GM12872 (cell line): ENCODE measurements around the gene ATP6V1C2.

ENCODE experiments used
- TF ChIP-seq, protein P1 (sequence below): IDR thresholded peaks from 3 replicates; pipeline ENCODE4 v1.5.1; 2011; ENCODE audit warnings: low read depth, mild to moderate bottlenecking, low read length, moderate library complexity; ENCODE audit not compliant: insufficient read depth

The ATP6V1C2 gene

DNA sequence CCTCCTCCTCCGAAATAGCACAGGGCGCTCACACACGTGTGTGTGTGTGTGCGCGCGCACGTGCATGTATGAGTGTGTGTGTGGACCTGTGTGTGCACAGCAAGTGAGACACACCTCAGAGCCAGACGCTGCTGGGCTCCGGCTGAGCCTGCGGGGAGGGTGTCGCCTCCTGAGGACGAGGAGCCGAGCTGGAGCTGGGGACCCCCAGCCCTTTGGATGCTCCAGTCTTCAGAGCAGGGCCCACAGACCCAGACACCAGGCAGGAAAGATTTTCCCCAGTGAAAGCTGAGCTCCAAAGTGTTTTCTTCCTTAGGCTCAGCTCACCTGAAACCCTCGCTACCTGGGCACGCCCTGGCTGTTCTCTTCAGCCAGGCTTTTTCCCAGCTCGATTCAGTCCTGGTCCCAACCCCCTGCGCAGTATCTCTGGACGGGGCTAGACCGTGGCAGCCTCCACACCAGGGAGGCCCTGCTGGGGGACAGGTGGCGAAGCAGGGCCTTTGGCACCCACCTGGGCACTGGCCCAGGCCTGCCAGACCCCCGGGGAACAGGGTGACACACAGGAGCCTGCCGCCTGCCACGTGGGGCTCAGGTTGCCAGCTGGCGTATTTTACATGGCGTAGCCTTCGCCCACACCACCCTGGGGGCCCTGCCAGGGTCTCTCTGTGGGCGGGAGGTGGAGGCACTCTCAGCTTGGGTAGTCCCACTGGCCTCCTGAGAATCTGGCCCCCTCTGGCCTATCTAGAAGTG is 55.0 kb downstream of the ATP6V1C2 start:
- TF ChIP-seq, protein P1, sequence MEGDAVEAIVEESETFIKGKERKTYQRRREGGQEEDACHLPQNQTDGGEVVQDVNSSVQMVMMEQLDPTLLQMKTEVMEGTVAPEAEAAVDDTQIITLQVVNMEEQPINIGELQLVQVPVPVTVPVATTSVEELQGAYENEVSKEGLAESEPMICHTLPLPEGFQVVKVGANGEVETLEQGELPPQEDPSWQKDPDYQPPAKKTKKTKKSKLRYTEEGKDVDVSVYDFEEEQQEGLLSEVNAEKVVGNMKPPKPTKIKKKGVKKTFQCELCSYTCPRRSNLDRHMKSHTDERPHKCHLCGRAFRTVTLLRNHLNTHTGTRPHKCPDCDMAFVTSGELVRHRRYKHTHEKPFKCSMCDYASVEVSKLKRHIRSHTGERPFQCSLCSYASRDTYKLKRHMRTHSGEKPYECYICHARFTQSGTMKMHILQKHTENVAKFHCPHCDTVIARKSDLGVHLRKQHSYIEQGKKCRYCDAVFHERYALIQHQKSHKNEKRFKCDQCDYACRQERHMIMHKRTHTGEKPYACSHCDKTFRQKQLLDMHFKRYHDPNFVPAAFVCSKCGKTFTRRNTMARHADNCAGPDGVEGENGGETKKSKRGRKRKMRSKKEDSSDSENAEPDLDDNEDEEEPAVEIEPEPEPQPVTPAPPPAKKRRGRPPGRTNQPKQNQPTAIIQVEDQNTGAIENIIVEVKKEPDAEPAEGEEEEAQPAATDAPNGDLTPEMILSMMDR: no peak

DNA sequence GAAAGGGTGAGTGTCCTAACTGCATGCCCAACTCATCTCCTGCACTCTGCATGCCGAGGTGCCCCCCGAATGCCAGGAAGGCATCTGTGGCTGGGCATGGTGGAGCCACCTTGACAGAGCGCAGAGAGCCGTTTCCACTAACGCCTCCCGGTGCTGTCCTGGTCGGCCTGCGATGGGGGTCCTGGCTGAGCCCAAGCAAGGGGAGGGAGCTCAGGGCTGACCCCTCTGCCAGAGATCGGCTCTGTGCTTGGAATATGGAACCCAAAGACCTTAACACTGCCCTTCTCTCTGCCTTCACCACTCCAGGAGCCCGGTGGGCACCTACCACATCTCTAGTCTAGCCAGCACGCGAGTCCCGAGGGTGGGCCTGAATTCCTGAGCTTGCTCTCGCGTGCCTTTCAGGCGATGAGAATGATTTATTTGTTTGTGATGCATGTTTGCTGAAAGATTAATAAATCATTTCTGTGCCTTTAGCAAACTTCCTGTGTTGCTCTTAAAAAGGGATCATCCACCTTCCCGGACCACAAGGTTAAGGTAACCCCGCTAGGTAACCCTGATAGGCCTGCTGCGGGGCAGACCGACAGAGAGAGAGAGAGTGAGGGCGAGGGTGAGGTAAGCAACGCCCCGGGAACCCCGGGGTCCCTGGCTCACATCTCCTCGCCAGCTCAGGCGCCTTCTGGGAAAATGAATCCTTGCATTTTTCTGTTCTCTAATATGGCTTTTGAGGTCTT is 55.8 kb downstream of the ATP6V1C2 start:
- TF ChIP-seq, protein P1: no peak

DNA sequence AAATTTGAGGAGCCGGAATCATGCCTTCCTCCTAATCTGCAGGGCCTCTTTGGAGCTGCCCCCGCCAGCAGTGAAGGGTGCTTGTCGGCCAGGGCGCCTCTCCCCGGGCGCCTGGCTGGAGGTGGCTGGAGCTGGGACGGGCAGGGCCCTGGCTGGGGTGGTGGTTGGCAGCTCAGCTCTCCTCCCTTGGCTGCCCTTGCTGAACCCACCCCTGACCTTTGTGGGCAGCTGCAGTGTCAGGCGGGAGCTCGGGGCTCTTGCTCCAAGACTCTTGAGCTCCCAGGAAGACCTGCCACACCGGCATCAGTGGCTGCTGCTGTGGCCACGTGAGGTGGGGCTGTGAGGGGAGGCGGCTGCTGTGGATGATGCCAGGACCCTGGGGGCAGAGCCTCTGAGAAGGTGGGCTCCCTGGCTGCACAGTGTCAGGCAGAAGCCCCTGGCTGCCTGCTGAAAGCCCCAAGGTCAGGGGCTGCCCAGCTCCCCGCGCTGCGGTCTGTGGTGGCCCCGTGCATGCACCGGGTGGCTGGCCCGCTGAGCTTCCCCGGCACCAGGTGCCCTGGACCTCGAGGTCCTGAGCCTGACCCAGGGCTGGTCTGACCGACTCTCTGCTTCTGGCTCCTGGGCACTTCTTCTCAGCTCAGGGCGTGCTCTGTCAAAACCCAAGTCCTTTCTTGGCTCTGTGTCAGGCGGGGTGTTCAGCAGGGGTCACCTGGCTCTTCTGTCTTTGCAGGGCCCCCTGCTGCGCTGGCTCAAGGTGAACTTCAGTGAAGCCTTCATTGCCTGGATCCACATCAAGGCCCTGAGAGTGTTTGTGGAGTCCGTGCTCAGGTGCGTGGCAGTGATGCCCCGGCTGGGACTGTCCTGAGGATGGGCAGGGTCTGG is 56.7 kb downstream of the ATP6V1C2 start:
- TF ChIP-seq, protein P1: no peak

DNA sequence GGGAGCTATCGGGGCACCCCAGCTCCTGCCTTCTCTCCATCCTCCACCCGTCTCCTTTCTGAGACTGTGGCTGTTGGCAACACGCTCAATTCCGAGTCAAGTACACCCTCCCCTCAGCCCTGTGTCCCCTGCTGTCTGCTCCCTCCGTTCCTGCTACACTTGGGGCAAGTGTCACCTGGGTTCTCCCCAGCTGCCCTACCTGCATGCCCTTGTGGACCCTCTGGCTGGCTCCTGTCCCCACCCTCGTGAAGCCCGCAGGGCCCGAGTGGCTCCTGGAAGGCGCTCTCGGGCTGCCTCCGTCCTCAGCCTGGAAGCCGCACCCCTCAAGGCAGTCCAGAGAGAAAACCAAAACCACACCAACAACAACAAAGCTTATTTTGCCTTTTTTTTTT is 57.3 kb downstream of the ATP6V1C2 start:
- TF ChIP-seq, protein P1: no peak

DNA sequence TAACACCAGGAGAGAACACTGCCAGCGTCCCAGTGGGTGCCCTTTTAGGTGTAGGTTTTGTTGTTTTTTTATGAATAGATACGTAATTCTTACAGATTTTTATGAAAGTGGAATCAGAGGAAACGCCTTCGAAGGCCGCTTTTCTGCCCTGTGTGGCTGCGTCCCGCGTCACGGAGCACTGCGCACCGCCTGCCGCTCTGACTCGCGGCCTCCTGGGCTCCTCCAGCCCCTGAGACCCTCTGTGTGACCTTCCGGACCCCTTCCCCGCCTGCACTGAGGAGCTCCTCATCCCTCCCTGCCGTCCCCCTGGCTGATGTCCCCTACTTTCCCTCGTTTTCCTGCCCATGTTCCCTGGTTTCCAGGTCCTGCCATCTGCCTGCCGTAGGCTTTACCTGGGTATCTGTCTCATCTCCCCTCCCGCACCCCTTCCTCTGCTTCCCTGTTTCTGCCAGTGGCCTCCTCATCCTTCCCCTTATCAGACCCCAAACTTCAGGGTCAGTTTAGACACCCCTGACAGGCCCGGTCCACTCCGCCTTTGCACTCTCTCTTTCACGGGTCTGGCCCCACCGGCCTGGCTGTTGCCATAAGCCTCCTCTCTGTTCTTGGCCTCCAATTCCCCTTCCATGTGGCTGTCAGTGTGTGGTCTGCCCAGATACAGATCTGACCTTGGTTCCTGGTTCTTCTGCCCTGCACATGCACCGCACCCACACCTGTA is 58.5 kb downstream of the ATP6V1C2 start:
- TF ChIP-seq, protein P1: no peak

DNA sequence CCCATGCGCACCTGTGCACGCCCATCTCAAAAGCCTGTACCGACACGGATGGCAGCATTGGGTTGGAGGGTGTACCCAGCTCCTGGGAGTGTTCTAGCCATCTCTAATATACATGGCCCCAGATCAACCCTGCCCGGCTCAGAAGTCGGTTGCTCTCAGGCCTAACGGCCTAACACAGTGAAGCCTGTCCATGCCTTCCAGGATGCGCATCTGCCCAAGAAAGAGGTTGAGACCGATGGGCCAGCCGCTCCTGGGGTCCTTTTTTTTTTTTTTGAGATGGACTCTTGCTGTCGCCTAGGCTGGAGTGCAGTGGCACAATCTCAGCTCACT is 59.0 kb downstream of the ATP6V1C2 start:
- TF ChIP-seq, protein P1: no peak

DNA sequence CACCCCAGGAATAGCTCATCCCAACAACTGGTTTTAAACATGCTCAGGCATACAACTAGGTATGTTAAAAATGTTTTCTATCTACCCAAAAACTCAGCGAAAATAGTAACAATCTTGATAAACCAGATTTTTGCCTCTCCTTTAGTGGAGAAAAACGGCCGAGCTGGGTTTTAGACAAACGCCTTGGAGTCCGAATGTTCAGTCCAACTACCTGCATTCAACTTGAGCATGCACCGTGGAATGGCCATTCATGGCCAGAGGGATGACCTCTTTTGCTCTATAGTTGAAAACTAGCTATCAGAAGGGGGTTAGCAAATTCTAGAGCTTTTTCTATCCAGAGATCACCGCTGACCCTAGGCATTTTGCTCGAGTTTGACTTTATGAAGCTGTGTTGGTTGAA is 60.3 kb downstream of the ATP6V1C2 start:
- TF ChIP-seq, protein P1: no peak
